Heart left ventricle (tissue), 13 donors: ENCODE results near the gene RIOX2.

Experiments
- CTCF ChIP-seq, 12 donors: fragments of 200-600 bp; sonication (generic) in 4 of 12; IDR thresholded peaks; one replicate each; pipeline versions ENCODE4 v1.5.0 to v1.8.0; 2018 to 2022; ENCODE audit warnings: antibody characterized with exemption in 12 of 12, mild to moderate bottlenecking in 5 of 12
- POLR2A ChIP-seq, 2 donors: fragments of 450-650 bp; IDR thresholded peaks; one replicate each; pipeline ENCODE4 v1.6.1; 2017; ENCODE audit warnings: antibody characterized with exemption in 2 of 2, mild to moderate bottlenecking in 2 of 2, moderate library complexity in 2 of 2
- donor health status: ischemic (EF 13 %, LVEDD 7.1; RV severe dilation, severe dysfunction).
- donor health status: DM: no; HTN: yes; CAD: no.
- donor health status: DM: no; HTN: no; CAD: no.
- donor health status: ischemic (EF 25% LVEDD 6.9; RV normal size, moderate dysfunction).
- donor health status: ischemic (EF 25% LVEDD 5.7; RV mildly dilated, moderate dysfunction).
- donor health status: ischemic (EF 35%, LVEDD 5.7; RV mildly dilated, moderate dysfunction).
- donor health status: nonischemic (EF 11% LVEDD 7.7; RV severe dilation, severe dysfunction).
- donor health status: DM: yes; HTN: yes; CAD: no.
- donor health status: PGD.
- donor health status: ischemic (EF 29% LVEDD 5.4; RV normal size, mild dysfunction).
- donor health status: nonischemic (EF 23%, LVEDD 6.1; RV moderate dilation, normal function).

GRCh38 chr3:97952280-97952679 lies 20.0 kb downstream of the RIOX2 start:
- TF ChIP-seq CTCF (IDR thresholded peaks at IDR 0.05) (no peak), POLR2A (IDR thresholded peaks at IDR 0.05) (no peak)
